Activated effector memory CD4-positive, alpha-beta T cell treated with Interleukin-2 at 50 U/mL for 16 hours (primary cell): ENCODE measurements around the gene MYLK4.
"Not testable (repeated sequence)": the region's sequence is repeated elsewhere in the genome, so short reads cannot be mapped to it uniquely, and the experiment has no call there.

Experiments
- DNase-seq: peaks from one replicate; pipeline ENCODE4 v3.0.0-alpha.2; 2020

MYLK4 gene

DNA sequence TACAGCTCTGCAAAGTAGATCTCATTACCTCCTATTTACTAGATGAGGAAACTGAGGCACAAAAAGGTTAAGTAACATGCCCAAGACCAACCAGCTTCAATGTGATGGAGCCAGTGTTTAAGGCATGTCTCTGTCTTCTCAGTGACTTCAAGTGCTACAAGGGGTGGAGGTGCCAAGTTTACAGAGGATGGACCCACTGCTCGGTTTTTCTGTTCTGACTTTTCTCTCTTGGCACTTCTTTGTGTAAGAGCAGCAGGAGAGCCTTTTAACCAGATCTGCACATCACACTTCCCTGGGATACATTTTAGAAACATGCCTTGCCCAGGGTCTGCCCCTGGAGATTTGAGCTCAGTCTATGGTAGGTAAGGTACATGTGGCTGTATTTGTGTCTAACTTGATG is 24.3 kb upstream of the MYLK4 start:
- DNase-seq: no peak

DNA sequence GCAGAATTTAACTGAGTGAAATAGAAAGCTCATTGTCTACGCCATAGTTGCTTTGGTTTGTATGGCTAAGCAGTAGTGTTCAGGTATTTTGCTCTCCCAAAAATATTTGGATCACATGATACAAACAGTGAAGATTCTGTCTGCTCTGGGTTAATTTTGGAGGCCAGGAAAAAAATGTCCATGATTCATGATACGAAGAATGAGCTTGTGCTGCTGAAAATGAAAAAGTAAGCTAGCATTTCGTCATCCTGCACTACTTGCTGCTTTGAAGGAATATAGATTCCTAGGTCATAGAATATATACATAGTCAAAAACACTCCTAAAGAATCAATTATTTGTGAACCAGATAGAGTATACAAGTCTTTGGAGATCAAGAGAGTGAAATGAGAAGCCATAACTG is 22.7 kb upstream of the MYLK4 start:
- no peak for DNase-seq

DNA sequence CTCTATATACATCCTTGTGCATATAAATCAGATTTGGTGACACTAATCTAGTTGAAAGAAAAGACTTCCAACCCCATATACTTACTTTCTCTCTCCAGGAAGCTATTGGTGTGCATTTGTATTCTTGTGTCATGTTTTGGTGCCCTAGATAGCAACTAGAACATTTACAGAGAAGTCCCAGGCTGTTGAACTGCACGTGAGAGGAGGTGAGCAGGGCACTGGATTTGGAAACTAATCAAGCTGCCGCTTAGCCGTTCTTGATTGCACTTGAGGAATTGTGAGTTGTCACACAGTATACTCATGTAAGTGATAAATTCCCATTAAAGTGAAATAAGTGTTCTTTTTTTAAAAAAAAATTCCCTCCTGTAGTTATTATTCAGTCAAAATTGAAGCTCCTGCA is 22.1 kb upstream of the MYLK4 start:
- no peak for DNase-seq

DNA sequence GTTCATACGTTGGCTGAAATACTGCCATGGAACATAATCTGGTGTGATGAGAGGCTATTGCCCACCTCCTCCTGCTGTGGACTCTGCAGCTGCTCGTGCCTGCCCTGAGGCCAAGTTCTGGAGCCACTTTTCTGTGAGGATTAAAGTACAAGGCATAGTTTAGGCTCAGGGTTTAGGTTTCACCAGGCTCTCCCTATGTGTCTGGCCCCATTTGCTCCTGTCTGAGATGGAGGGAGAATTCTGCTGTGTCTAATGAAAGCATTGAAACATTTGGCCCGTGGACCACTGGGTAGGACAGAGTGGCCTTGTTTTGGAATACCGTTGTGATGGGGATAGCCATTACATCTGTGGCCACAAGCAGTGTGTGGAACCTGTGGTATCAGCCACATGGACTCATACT is 20.4 kb upstream of the MYLK4 start:
- DNase-seq: no peak

DNA sequence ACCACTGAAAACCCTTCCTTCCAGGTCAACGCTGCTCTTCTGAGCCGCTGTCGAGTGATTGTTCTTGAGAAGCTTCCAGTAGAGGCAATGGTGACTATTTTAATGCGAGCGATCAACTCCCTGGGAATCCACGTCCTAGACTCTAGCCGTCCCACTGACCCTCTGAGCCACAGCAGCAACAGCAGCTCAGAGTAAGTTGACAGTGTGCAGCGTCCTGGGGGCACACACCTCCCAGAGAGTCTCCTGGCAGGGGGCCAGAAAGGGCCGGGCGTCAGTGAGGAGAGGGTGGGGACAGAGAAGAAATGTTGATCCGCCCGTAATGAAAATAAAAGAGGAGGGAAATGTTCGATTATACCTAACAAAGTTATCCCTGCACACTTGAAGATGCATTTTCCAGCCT is 19.4 kb upstream of the MYLK4 start:
- no peak for DNase-seq

DNA sequence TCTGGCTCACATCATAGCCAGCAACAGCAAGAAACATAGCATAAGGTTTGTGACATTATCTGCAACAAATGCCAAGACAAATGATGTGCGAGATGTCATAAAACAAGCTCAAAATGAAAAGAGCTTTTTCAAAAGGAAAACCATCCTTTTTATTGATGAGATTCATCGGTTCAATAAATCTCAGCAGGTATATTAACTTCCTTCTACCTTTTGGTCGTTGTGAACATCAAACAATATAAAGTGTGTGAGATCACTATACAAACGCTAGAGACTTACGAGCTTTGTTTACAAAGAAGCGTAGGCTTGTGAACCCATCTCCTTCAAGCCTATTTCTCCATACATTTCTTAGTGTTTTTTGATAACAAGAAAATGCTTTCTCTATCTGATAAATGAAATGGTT is 18.0 kb upstream of the MYLK4 start:
- no peak for DNase-seq

DNA sequence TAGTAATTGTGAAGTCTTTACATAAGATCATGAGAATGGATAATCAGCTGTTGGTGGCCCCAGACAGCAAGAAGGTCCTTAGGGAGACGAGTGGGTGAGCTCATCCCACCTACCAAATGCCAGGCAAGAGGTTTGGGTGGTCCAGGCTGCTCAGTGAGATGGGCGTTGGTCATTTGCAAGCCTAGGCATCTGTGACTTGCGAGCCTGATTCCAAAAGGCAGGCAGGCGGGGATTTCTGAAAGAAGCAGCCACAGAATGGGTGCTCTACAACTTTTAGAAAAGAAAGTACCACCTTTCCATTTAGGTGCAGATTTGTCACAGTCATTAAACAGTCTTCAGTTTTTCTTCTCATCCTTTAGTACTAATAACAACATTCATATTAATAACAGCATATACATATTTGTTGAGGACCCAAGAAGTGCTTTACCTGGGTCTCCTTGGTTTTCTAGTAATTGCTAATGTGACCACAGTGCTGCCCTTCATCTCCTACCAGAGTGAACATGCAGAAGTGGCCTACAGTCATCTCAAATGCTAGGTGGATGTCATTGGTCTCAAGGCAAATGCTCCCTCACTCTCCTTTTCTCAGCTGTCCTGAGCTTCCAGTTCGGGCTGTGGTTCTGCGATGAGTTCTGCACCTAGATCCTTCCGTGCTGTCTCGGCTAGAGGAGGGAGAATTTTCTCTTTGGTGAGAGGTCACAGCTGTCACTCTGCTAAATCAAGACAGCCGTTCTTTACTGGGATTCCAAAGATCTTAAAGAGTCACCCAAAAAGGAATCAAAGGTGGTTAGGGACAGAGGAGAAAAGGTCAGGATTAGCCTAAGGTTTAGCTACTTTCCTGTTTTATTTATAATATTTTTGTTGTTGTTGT is 17.2 kb upstream of the MYLK4 start:
- no peak for DNase-seq

DNA sequence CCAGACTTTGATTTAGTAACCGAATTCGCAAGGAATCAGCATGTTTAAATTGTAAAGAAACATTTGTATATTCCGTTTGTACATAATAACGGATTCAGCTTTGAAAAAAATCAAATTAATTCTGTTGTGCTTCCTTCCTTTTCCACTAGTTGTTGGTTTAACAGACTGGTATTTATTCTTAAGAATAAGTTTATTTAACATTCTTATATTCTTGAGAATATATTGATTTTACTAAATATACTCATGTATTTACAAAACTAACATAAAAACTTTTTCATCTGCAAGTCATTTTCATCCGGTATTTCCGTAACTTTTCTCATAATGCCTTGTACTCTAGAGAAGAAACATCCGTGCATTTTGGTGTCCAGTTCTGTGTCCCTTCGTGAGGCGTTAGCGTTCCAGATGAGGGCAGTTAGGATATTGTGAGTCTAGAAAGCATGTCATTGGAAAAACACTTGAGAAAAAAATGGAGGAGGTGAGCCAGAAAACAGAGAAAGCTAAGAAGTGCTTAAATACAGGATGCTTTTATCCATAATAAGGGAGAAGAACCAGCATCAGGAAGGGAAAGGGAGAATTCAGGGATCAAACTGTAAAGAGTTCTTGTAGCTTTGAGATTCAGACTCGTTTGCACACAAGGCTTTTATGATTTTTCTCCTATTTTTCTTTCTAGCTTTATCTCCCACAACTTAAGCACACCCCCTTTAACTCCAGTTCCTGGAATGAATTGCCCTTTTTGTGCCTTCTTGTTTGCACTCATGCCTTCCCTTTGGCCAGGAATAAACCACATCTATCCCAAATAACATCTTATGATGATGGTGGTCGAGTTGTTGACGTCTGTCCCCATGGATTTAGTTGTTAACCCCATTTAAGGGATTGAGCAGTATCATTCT is 16.3 kb upstream of the MYLK4 start:
- DNase-seq: no peak

DNA sequence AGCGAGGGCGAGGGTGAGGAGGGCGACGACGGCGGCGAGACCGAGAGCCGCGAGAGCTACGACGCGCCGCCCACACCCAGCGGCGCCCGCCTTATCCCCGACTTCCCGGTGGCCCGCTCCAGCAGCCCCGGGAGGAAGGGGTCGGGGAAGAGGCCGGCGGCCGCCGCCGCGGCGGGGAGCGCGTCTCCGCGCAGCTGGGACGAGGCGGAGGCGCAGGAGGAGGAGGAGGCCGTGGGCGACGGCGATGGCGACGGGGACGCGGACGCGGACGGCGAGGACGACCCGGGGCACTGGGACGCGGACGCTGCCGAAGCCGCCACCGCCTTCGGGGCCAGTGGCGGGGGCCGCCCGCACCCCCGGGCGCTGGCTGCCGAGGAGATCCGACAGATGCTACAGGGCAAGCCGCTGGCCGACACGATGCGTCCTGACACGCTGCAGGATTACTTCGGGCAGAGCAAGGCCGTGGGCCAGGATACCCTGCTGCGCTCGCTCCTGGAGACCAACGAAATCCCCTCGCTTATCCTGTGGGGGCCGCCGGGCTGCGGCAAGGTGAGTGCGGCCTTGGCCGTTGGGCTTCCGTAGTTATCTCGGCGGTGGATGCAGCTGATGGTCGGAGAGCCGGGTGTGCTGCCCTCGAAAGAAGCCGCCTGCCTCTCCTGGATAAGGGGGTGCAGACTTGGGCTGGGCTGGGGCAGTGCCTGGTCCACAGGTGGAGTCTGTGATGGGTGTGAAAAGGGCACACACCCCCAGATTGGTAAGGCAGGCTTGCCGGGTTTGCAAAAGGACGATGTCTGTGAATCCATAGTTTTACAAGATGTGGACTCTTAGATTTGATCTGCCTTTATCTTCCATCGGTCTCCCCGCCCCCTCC is 15.4 kb upstream of the MYLK4 start:
- DNase-seq: peak; percentile 13

DNA sequence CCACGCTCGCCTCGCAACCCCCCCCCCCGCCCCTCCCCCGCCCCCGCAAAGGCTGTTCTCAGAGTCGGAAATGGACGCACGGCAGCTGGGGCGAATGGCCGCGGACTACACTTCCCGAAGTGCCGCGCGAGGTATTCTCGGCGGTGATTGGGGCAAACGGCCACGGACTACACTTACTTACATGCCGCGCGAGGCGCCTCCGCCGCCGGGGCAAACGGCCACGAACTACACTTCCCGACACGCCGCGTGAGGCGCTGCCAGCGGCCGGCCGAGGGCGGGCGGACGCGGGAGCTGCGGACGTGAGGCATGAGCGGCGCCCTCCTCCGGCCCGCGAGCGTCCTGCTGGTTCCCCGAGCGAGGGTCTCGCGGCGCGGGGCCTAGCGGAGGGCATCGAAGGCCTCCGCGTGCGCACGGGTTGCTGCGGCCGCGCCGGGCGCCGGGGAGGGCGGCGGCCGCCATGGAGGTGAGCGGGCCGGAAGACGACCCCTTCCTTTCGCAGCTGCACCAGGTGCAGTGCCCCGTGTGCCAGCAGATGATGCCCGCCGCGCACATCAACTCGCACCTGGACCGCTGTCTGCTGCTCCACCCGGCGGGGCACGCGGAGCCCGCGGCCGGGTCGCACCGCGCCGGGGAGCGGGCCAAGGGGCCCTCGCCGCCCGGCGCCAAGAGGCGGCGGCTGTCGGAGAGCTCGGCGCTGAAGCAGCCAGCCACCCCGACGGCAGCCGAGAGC is 14.6 kb upstream of the MYLK4 start, which contains the start of gene WRNIP1:
Gene WRNIP1 (plus strand): TSS at position 228 of the 730 bp plus-strand sequence. CDS start 230 bp downstream, at position 458.
- peak; percentile 95 for DNase-seq

DNA sequence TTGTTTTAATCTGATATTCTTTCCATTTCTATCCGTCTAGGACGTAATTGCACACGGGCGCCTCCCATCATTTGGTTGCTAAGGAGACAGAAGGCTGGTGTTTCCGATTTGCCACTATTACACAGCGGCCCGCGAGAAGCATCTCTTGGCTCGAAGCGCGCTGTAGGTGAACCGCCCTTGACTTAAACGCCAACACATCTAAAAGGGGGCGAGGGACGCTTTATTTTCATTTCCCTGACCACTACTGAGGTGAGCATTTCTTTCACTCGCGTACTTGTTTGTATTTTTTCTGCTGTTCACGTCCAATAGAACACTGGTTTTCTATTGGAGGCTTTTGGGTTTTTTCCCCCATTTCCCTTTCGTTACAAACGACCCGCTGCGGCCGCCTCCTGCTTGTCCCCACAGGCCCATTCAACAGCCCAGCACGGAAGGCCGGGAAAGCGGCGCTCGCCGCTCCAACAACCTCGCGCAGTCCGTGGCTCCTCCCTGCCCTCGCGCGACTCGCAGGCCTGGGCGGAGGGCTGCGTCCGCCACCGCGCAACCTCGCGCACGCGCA is 14.0 kb upstream of the MYLK4 start:
- DNase-seq: peak; percentile 36

DNA sequence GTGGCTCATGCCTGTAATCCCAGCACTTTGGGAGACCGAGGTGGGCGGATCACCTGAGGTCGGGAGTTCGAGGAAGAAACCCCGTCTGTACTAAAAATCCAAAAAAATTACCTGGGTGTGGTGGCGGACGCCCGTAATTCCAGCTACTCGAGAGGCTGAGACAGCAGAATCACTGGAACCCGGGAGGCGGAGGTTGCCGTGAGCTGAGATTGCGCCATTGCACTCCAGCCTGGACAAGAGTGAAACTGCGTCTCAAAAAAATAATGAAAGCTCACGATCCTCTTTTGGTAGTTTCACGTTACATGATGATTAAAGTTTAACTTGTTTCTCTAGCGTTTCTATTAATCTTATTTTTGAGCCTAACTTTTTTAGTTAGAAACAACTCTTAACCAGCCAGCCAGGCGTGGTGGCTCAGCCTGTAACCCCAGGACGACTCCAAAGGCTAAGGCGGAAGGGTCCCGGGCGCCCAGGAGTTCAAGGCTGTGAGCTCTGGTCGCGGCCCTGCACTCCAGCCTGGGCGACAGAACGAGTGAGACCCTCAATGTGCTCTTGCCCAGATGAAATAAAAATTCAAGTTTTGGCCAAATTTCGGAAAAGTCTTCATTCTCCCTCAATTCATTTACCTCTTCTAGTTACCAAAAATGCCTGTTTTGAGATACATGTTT is 13.3 kb upstream of the MYLK4 start:
- DNase-seq: no peak

DNA sequence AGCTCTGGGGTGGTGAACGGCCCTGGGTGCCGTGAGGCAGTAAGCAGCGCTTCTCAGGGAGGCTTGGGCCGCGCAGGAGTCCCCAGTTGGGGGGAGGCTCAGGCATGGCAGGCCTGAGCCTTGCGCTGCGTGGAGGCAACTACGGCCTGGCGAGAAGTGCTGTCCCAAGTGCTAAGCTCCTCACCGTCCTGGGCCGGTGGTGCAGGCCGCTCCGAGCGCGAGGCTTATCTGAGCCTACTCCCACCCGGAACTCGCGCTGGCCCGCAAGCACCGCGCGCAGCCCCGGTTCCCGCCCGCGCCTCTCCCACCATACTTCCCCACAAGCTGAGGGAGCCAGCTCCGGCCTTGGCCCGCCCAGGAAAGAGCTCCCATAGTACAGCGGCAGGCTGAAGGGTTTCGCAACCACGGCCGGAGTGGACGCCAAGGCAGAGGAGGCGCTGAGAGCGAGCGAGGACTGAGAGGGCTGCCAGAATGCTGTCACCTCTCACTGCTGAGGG is 12.7 kb upstream of the MYLK4 start:
- no peak for DNase-seq

DNA sequence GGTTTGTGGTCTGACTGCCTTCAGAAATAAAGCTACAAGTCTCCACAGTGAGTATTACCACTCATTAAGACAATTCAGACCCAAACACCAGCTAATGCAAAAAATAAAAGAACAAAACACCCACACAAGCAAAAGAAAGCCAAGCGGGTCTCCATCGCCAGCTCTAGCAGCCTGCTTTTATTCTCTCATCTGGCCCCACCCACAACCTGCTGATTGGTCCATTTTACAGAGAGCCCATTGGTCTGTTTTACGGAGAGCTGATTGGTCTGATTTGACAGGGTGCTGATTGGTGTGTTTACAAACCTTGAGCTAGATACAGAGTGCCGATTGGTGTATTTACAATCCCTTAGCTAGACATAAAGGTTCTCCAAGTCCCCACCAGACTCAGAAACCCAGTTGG is 12.1 kb upstream of the MYLK4 start:
- not testable (repeated sequence) for DNase-seq

DNA sequence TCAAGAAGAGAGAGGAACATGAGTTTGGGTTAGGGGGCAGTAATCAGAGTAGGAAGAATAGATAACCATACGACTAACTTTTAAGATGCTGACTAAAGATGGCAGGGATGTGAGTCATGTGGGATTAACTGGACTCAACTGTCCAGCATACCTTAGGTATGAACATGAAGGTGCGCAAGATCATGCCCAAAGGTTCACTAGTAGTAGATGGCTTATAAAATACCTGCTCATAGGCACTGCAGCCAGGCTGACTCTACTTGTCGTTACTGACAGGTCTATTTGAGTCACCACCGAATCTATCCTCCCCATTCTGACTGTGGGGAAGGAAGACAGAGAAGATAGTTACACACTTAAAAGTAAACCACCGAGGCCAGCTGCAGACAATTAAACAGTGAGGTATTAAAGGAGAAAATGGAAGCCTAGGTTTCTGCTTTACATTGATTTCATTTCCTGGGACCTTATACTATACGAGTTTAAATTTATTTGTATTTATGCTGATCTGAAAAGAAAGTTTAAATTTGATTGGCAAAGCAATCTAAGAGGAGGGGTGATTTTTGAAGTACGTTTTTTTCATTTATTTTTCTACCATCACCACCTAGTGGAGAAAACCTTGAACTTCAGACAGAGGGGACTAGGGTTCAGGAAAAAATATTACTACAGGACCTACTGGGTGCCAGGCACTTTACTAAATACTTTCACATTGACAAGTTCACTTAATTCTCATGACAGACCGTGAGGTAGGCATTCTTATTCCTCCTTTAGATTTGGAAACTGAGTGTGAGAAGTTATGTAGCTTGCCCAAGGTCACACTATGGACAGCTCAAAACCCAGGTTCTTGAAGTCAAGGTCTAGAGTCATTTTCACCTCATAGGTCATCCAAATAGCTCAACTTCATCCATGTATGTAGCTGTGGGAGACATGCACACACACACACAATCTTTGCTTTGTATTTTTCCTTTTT is 10.4 kb upstream of the MYLK4 start:
- no peak for DNase-seq

DNA sequence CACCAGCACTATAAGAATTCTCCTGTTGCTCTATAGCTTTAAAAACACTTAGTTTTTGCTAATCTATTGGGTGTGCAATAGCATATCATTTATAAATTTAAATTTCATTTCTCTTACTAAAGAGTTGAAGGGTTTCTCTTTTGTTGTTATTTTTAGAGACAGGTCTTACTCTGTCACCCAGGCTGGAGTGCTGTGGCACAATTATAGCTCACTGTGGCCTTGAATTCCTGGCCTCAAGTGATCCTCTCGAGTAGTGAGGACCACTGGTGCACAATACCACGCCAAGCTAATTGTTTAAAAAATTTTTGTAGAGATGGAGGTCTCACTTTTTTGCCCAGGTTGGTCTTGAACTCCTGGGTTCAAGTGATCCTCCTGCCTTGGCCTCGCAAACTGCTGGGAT is 8.3 kb upstream of the MYLK4 start:
- DNase-seq: no peak

DNA sequence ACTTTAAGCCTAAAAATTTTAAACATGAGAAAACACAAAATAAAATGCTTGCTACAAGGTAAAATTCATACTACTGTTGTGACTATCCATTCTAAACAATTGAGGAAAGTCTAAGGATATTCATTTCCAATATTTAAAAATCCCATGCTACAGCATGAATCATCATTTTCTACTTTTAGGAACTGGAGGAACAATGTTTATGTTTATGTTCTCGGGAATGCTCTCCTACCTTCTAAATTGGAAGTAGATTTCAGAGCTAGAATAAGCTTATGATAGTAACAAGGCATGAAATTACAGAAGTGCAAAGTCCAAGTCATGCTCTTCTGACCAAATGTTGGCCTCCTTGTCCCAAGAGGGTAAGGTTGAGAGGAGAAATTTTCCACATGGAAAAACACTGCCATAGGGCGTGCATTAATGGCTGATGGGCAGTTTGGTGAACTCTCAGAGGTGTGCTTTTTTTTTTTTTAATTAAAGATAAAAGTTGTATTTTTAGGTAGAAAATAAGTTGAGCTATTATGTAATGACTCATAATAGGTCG is 6.0 kb upstream of the MYLK4 start:
- DNase-seq: no peak

DNA sequence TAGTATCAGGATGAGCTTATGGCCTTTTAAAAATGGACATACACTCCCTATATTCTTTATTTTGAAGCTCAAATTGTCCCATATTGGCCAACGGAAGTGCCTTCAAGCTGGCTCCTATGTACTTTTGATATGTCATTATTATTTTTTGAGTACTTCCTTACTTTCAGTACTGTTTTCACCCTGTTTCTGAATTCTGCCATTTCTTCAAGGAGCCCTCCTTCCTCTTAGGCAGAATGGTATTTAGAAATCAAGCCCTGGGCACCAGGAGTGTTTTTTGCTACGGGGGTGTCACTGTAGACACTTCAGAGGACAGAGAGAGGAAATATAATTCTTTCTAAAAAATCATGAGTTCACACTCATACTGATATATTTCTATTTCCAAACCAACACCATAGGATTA is 5.5 kb upstream of the MYLK4 start:
- DNase-seq: no peak

DNA sequence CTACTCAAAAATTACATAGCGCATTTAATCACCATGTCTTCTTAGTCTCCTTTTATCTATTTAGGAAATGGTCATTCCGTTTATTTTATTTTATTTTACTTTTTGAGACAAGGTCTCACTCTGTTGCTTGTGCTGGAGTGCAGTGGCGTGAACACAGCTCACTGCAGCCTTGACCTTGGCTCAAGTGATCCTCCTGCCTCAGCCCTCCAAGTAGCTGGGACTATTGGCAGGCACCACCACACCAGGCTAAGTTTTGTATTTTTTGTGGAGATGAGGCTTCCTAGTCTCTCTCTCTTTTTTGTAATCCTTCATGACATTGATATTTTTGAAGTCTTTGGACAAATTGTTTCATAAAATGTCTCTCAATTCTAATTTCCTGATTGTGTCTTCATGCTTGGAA is 4.7 kb upstream of the MYLK4 start:
- DNase-seq: no peak

DNA sequence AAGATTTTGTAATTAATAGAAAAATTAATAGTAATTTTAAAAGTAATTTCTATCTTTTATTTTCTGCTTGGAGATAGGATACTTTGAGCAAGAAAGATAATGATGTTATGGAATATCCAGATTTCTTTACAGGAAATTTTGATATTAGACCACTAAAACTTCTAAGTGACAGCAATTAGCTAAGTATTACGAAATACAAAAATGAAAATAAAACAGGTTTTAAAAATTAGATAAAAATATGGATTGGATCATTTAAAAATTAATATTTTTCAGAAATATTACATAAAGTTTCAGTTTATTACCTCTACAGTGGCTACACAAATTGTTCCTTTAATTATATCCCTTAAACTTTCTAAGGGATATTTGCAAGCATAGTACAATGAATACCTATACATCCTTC is 4.2 kb upstream of the MYLK4 start:
- DNase-seq: no peak
